ENCODE results near the gene TBC1D5. TPM values are rescaled to one million over a fixed set of nuclear protein-coding genes. Genes with fewer than 3 reads are reported as not detected.

Gene TBC1D5
- total RNA-seq, 4 donors from 2014 or later: 51.9 to 66.8 (median 60.1) TPM

GRCh38 chr3:17219593-17219992, 522.8 kb downstream of the TBC1D5 start:
- TF ChIP-seq POLR2A (IDR thresholded peaks at IDR 0.05) (no peak), CTCF (IDR thresholded peaks at IDR 0.05) (no peak)
- intact Hi-C loops (cut with DNase I; ENCODE audit: low total_unique reads): no loop called here
- 97 to 100% methylated on average over 2 of the region's 2 CpGs for WGBS, 2 donors
- no peak for DNase-seq (ENCODE audit: low spot score in 2 of 2)
- H3K4me3 ChIP-seq (ENCODE audit: low read depth, poor library complexity, severe bottlenecking): no peak overlapping the region

- TF ChIP-seq CTCF (IDR thresholded peaks at IDR 0.05) (no peak), POLR2A (IDR thresholded peaks at IDR 0.05) (no peak)
- no peak for DNase-seq (ENCODE audit: low spot score in 2 of 2)
- no peak overlapping the region for H3K4me3 ChIP-seq (ENCODE audit: low read depth, poor library complexity, severe bottlenecking)
- 97 to 100% methylated on average over 1 of the region's 1 CpG for WGBS, 2 donors
- intact Hi-C loops (cut with DNase I; ENCODE audit: low total_unique reads): no loop called here
These were observed 523.8 kb downstream of the TBC1D5 start for GRCh38 chr3:17218587-17218986.

GRCh38 chr3:17217588-17217987, 524.8 kb downstream of the TBC1D5 start:
- DNase-seq (ENCODE audit: low spot score in 2 of 2): no peak
- TF ChIP-seq CTCF (IDR thresholded peaks at IDR 0.05) (no peak), POLR2A (IDR thresholded peaks at IDR 0.05) (no peak)
- no peak overlapping the region for H3K4me3 ChIP-seq (ENCODE audit: low read depth, poor library complexity, severe bottlenecking)
- intact Hi-C loops (cut with DNase I; ENCODE audit: low total_unique reads): no loop called here

- 93% methylated on average over 3 of the region's 3 CpGs for WGBS, 2 donors
- DNase-seq (ENCODE audit: low spot score in 2 of 2): no peak
- no peak for TF ChIP-seq CTCF (IDR thresholded peaks at IDR 0.05)
- TF ChIP-seq POLR2A (IDR thresholded peaks at IDR 0.05): no peak
- H3K4me3 ChIP-seq (ENCODE audit: low read depth, poor library complexity, severe bottlenecking): no peak overlapping the region
- intact Hi-C loops (cut with DNase I; ENCODE audit: low total_unique reads): no loop called here
These were observed 529.3 kb downstream of the TBC1D5 start for GRCh38 chr3:17213102-17213501.

- intact Hi-C loops (cut with DNase I; ENCODE audit: low total_unique reads): no loop called here
- H3K4me3 ChIP-seq (ENCODE audit: low read depth, poor library complexity, severe bottlenecking): no peak overlapping the region
- TF ChIP-seq POLR2A (IDR thresholded peaks at IDR 0.05) (no peak), CTCF (IDR thresholded peaks at IDR 0.05) (no peak)
- 93 to 97% methylated on average over 4 of the region's 4 CpGs for WGBS, 2 donors
- no peak for DNase-seq (ENCODE audit: low spot score in 2 of 2)
These were observed 534.5 kb downstream of the TBC1D5 start for GRCh38 chr3:17207979-17208378.

GRCh38 chr3:17207019-17207418, 535.4 kb downstream of the TBC1D5 start:
- intact Hi-C loops (cut with DNase I; ENCODE audit: low total_unique reads): no loop called here
- no peak overlapping the region for H3K4me3 ChIP-seq (ENCODE audit: low read depth, poor library complexity, severe bottlenecking)
- no peak for DNase-seq (ENCODE audit: low spot score in 2 of 2)
- TF ChIP-seq CTCF (IDR thresholded peaks at IDR 0.05): no peak
- no peak for TF ChIP-seq POLR2A (IDR thresholded peaks at IDR 0.05)
